Calu3 (cell line): Measurements from ENCODE around the gene KRTAP4-12. TPM values are rescaled to one million over a fixed set of nuclear protein-coding genes. Genes with fewer than 3 reads are reported as not detected.
"Not testable (repeated sequence)": the region's sequence is repeated elsewhere in the genome, so short reads cannot be mapped to it uniquely, and the experiment has no call there.

Source experiments
- BruUV-seq: library from RNA; stranded (reverse); fragments of 400-500 nt; replicated peaks from 2 replicates; lab custom pipeline; 2021; lab: Mats Ljungman, UMichigan
- CTCF ChIA-PET: fragments of 300-600 bp; sonication (Branson Sonifier 250); formaldehyde crosslinking; loops from one replicate; lab custom pipeline; 2022; ENCODE audit warnings: antibody characterized with exemption; lab: Charles Lee
- DNase-seq: peaks from one replicate; pipeline ENCODE4 v3.0.0; 2022
- H3K27ac Mint-ChIP-seq: one replicate; pipeline ENCODE4 v1.8.0; 2022; ENCODE audit warnings: mixed read lengths; ENCODE audit not compliant: unreplicated experiment
- H3K27me3 Mint-ChIP-seq: one replicate; pipeline ENCODE4 v1.8.0; 2022; ENCODE audit warnings: mixed read lengths; ENCODE audit not compliant: unreplicated experiment
- H3K36me3 Mint-ChIP-seq: one replicate; pipeline ENCODE4 v1.8.0; 2022; ENCODE audit warnings: mild to moderate bottlenecking, moderate library complexity, mixed read lengths; ENCODE audit not compliant: insufficient read depth, unreplicated experiment
- H3K4me1 Mint-ChIP-seq: one replicate; pipeline ENCODE4 v1.8.0; 2022; ENCODE audit warnings: mild to moderate bottlenecking, low read depth, mixed read lengths; ENCODE audit not compliant: unreplicated experiment
- H3K4me3 Mint-ChIP-seq: one replicate; pipeline ENCODE4 v1.8.0; 2022; ENCODE audit warnings: mild to moderate bottlenecking, low read depth, moderate library complexity, mixed read lengths; ENCODE audit not compliant: unreplicated experiment
- H3K9me3 Mint-ChIP-seq: one replicate; pipeline ENCODE4 v1.8.0; 2022; ENCODE audit warnings: low read depth, mixed read lengths; ENCODE audit not compliant: unreplicated experiment
- intact Hi-C: fragments of 100-400 bp; cut with micrococcal nuclease; formaldehyde crosslinking; loops from one replicate; pipeline ENCODE4 v1.10.0; 2022; ENCODE audit not compliant: unreplicated experiment
- total RNA-seq: library from RNA; stranded (reverse); gene quantifications from 2 replicates; pipeline ENCODE4 v1.2.3, GENCODE V29; 2022
- TF ChIP-seq, protein P1 (sequence below): fragments of 200-600 bp; IDR thresholded peaks from one replicate; pipeline ENCODE4 v1.8.0; 2022; ENCODE audit warnings: antibody characterized with exemption; ENCODE audit not compliant: unreplicated experiment

The KRTAP4-12 gene
- total RNA-seq, 1 experiment from 2014 or later, result not detected

DNA sequence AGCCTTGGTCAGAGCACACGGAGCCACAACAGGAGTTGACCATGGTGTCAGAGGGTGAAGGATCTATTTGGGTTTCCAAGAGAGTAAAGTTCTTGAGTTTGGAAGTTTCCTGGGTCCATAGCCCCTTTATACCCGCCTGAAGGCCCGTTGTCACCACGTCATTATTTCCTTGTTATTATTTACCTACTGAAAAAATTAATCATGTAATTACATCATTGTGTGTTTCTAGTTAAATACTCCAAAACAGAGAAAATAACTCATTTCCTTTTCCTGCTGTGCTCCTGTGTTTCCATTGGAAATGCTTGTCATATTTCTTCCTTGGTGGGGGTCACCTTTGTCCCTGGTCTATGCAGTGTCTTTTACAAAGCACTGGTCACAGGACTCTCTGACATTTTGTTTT lies 25.9 kb downstream of the KRTAP4-12 start, which contains the start of gene KRTAP4-8:
KRTAP4-8 (minus strand) TSS at position 101 of the 400 bp plus-strand sequence; CDS start at position 43, 58 bp downstream.
- TF ChIP-seq, protein P1, sequence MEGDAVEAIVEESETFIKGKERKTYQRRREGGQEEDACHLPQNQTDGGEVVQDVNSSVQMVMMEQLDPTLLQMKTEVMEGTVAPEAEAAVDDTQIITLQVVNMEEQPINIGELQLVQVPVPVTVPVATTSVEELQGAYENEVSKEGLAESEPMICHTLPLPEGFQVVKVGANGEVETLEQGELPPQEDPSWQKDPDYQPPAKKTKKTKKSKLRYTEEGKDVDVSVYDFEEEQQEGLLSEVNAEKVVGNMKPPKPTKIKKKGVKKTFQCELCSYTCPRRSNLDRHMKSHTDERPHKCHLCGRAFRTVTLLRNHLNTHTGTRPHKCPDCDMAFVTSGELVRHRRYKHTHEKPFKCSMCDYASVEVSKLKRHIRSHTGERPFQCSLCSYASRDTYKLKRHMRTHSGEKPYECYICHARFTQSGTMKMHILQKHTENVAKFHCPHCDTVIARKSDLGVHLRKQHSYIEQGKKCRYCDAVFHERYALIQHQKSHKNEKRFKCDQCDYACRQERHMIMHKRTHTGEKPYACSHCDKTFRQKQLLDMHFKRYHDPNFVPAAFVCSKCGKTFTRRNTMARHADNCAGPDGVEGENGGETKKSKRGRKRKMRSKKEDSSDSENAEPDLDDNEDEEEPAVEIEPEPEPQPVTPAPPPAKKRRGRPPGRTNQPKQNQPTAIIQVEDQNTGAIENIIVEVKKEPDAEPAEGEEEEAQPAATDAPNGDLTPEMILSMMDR, result no peak
- Mint-ChIP-seq H3K36me3 (no peaks in the 10 kb centered on the region), H3K27me3 (no peaks in the 10 kb centered on the region), H3K9me3 (peaks cover 1% of the 10 kb centered on the region), H3K4me1 (peaks cover 49% of the 10 kb centered on the region), H3K4me3 (no peak within 1 kb of the TSS), H3K27ac (no peak within 1 kb of the TSS)
- CTCF ChIA-PET, result no interaction called here
- intact Hi-C loops, result no loop called here
- DNase-seq, result no peak
- BruUV-seq, result no TSS peak

DNA sequence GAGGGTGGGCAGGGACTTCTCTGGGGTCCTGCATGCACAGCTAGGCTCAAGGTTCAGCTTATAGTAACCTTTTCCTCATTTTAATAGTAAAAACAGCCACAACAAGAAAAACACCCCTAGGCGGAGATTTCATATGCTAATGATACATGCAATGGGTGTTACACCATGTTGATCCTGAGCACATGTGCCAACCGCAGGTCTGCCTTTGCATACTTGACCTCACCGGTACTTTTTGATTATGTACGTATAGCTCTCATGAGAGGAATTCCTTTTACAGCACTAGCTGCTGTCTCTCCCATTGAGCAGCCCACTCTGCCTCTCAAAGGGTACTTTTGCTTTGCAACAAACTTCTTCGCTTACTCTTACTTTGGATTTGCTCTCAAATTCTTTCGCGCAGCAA lies 27.9 kb downstream of the KRTAP4-12 start:
- CTCF ChIA-PET, result no interaction called here
- DNase-seq, result no peak
- no peak overlapping the region for H3K4me3 Mint-ChIP-seq
- no peaks in the 10 kb centered on the region for H3K27me3 Mint-ChIP-seq
- peaks cover 41% of the 10 kb centered on the region for H3K4me1 Mint-ChIP-seq
- no peaks in the 10 kb centered on the region for H3K36me3 Mint-ChIP-seq
- TF ChIP-seq, protein P1, result no peak
- intact Hi-C loops, result no loop called here
- BruUV-seq, result no TSS peak
- H3K27ac Mint-ChIP-seq, result no peak overlapping the region
- peaks cover 3% of the 10 kb centered on the region for H3K9me3 Mint-ChIP-seq

DNA sequence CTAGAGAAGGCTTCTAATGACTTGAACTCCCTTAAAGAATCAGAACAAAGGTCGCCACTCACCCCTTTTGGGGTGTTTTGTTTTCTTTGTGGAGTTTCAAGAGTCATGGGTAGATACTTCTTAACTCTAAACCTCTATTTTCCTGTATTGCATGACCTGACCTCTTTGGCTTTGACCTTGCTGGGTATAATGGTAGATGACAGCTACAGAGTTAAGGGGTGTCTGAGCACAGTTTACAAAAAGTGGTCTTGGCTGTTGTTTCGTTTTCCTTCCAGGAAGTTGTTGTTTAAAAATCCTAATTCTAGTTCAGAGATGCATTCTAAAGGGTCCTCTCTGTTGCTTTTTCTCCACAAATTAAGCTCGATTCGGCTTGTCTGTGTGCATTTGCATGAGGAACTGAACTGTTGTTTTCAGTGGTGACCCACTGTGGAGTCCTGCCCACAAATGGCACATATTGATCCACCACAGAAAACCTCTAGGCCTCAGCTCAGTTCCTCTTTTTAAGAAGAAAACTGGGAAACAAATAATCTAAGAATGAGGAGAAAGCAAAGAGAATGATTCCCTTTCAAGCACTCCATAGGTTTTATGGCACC lies 35.1 kb downstream of the KRTAP4-12 start:
- H3K27me3 Mint-ChIP-seq, BruUV-seq, H3K9me3 Mint-ChIP-seq, DNase-seq, H3K36me3 Mint-ChIP-seq, intact Hi-C loops, H3K4me3 Mint-ChIP-seq, H3K27ac Mint-ChIP-seq: not testable (repeated sequence)
- peaks cover 37% of the 10 kb centered on the region for H3K4me1 Mint-ChIP-seq
- CTCF ChIA-PET, result interaction anchor here (0.6 to 0.8 kb wide), 4 partner anchors 10 to 1127 kb away, joined by 3 to 5 read pairs (median 4); no protein-coding TSS in a partner anchor

DNA sequence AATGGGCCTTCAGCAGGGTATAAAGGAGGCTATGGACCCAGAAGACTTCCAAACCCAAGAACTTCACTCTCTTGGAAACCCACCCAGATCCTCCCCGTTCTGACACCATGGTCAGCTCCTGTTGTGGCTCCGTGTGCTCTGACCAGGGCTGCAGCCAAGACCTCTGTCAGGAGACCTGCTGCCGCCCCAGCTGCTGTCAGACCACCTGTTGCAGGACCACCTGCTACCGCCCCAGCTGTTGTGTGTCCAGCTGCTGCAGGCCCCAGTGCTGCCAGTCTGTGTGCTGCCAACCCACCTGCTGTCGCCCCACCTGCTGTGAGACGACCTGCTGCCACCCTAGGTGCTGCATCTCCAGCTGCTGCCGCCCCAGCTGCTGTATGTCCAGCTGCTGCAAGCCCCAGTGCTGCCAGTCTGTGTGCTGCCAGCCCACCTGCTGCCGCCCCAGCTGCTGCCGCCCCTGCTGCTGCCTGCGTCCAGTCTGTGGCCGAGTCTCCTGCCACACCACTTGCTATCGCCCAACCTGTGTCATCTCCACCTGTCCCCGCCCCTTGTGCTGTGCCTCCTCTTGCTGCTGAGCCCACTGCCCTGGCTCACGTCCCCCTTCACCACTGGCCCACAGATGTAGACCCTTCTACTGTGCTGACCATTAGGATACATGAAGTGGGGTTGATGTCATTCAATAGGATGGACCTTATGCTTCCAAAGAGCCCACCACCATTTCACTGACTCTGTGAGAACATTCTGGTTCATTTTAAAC lies 39.7 kb downstream of the KRTAP4-12 start, which contains the start of gene KRTAP4-7:
KRTAP4-7 (plus strand) TSS at position 51 of the 757 bp plus-strand sequence; CDS start at position 108, 57 bp downstream.
- BruUV-seq, H3K4me3 Mint-ChIP-seq, CTCF ChIA-PET, H3K27me3 Mint-ChIP-seq, H3K27ac Mint-ChIP-seq, DNase-seq, H3K9me3 Mint-ChIP-seq, intact Hi-C loops, H3K36me3 Mint-ChIP-seq: not testable (repeated sequence)
- H3K4me1 Mint-ChIP-seq, result peaks cover 38% of the 10 kb centered on the region

DNA sequence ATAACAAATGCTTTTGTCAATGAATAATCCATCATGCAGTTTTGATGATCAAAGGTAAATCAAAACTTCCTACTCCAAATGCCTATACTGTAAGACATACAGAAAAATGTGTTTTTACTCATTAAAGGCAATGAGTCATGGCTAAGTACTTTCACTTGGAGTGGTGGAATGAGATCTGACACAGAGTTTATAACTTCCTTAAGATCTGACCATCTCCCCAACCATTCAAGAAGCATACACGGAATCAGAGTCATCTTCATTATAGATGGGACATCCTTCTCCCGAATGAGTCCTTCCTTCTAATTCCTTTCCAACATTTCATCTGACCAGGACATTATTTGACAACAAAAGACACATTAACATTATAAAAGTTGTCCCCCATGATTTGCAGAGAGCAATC lies 40.6 kb downstream of the KRTAP4-12 start:
- H3K27ac Mint-ChIP-seq, H3K27me3 Mint-ChIP-seq, H3K9me3 Mint-ChIP-seq, H3K4me3 Mint-ChIP-seq, DNase-seq, intact Hi-C loops, H3K36me3 Mint-ChIP-seq, BruUV-seq: not testable (repeated sequence)
- CTCF ChIA-PET, result interaction anchor here (1.0 kb wide), 1 partner anchor 13 kb away, joined by 3 read pairs; no protein-coding TSS in a partner anchor
- H3K4me1 Mint-ChIP-seq, result peaks cover 32% of the 10 kb centered on the region
